Spleen (tissue), 7 donors: ENCODE measurements around the gene TSHZ2.

Source experiments
- CTCF ChIP-seq, 11 experiments: fragments of 200-600 bp in 7 of 11; fragments of 450-650 bp in 4 of 11; sonication (generic) in 4 of 11; IDR thresholded peaks in 8 of 11; conservative IDR thresholded peaks in 3 of 11; 1 replicate in 7 of 11; 2 replicates in 4 of 11; pipeline versions ENCODE4 v1.4.0 to v1.8.0; 2016 to 2021; ENCODE audit warnings: antibody characterized with exemption in 11 of 11, inconsistent platforms in 4 of 11, mild to moderate bottlenecking in 1 of 11
- POLR2A ChIP-seq, 3 donors: fragments of 450-650 bp; IDR thresholded peaks; one replicate each; pipeline ENCODE4 v1.5.1; 2017; ENCODE audit warnings: antibody characterized with exemption in 3 of 3, mild to moderate bottlenecking in 1 of 3
- POLR2AphosphoS5 ChIP-seq, 3 donors: sonication (generic); formaldehyde crosslinking; IDR thresholded peaks; one replicate each; pipeline ENCODE4 v1.5.1; 2017; ENCODE audit warnings: antibody characterized with exemption in 3 of 3
- donor health status: DM: no; HTN: no; CAD: no; lungs with moderate emphysema.
- donor health status: DM: no; HTN: no; CAD: no.
- donor health status: DM: no; HTN: no; CAD: no.

DNA sequence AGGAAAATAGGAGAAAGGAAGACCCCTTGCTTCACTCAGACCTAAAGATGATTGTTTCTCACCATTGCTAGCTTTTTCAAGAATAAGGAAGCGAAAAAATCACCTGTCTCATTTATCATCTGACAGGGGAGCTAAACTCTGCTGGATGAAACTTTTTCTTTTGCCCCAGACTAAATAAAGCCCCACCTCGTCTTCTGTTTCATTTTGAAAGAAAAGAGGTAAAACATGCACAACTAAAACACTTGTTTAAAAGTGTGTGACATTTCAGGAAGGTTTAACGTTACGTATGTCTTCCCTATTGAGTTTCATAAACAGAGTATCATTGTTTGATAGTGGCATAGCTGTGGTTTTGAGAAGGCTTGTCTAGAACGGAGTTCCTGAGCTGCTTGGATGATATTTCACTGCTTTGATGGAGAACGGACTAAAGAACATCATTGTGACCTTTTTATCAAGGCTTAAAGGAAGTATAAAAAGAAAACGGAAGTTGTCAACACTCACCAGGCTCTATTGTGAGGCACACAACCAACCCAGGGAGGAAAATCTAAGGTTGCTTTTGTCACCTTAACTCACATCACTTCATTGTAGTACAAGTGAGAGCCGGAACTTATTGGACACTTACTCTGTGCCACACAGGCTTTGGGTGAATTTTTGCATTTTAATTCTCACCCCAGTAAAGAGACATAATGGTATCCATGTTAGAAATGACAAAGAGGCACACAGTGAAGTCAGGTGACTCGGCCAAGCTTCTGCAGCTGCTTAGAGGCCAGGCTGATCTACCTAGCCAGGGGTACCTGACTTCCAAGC lies 29.5 kb downstream of the TSHZ2 start:
- TF ChIP-seq POLR2A (IDR thresholded peaks at IDR 0.05) = no peak
- no peak for TF ChIP-seq POLR2AphosphoS5 (IDR thresholded peaks at IDR 0.05)
- no peak for TF ChIP-seq CTCF (IDR thresholded peaks at IDR 0.05 in 8 of 11, conservative IDR thresholded peaks at IDR 0.05 in 3 of 11)
